OCI-LY3 (cell line): ENCODE data around the gene TAF11L11.
"Not testable (repeated sequence)": the region's sequence is repeated elsewhere in the genome, so short reads cannot be mapped to it uniquely, and the experiment has no call there.

Experiments used
- H2AFZ ChIP-seq: fragments of 200-600, 300-600 bp; shearing (Covaris generic); 2 replicates; pipeline ENCODE4 v1.6.0; 2014; ENCODE audit warnings: antibody characterized with exemption, low read depth, low read length
- H3K27ac ChIP-seq: fragments of 200-600, 300-600 bp; sonication (generic); 2 replicates; pipeline ENCODE4 v1.5.1; 2014; ENCODE audit warnings: mild to moderate bottlenecking, low read length, moderate library complexity, mixed read lengths
- H3K27me3 ChIP-seq: fragments of 200-600, 300-600 bp; sonication (generic); 2 replicates; pipeline ENCODE4 v1.6.1; 2014; ENCODE audit warnings: low read depth, low read length, mixed read lengths
- H3K36me3 ChIP-seq: fragments of 200-600, 300-600 bp; sonication (generic); replicated peaks from 2 replicates; pipeline ENCODE3; 2014; ENCODE audit warnings: low read depth, low read length, mixed read lengths
- H3K4me1 ChIP-seq: fragments of 300-600, 200-600 bp; sonication (generic); 2 replicates; pipeline ENCODE4 v1.6.1; 2014; ENCODE audit warnings: low read length, mixed read lengths
- H3K4me2 ChIP-seq: fragments of 200-600, 300-600 bp; sonication (generic); 2 replicates; pipeline ENCODE4 v1.6.1; 2014; ENCODE audit warnings: low read length, mixed read lengths
- H3K4me3 ChIP-seq: fragments of 300-600, 200-600 bp; sonication (generic); 2 replicates; pipeline ENCODE4 v1.5.1; 2014; ENCODE audit warnings: antibody characterized with exemption, mild to moderate bottlenecking, low read length, moderate library complexity
- H3K79me2 ChIP-seq: fragments of 300-600, 200-600 bp; shearing (Covaris generic); 2 replicates; pipeline ENCODE4 v1.6.1; 2014; ENCODE audit warnings: mild to moderate bottlenecking, low read length, mixed read lengths
- H3K9ac ChIP-seq: fragments of 300-600, 200-600 bp; shearing (Covaris generic); 2 replicates; pipeline ENCODE4 v1.6.0; 2014; ENCODE audit warnings: mild to moderate bottlenecking, low read length, moderate library complexity
- H3K9me3 ChIP-seq: fragments of 200-600, 300-600 bp; shearing (Covaris generic); 2 replicates; pipeline ENCODE4 v1.6.1; 2014; ENCODE audit warnings: low read length, mixed read lengths; ENCODE audit not compliant: insufficient read depth
- H4K20me1 ChIP-seq: fragments of 200-600, 300-600 bp; sonication (generic); 2 replicates; pipeline ENCODE4 v1.6.1; 2016; ENCODE audit warnings: low read length, mixed read lengths; ENCODE audit not compliant: insufficient read depth
- CTCF ChIP-seq: fragments of 200-600, 300-600 bp; sonication (generic); IDR thresholded peaks from 2 replicates; pipeline ENCODE4 v1.5.1; 2014; ENCODE audit warnings: antibody characterized with exemption, low read length, low read depth
- EZH2phosphoT487 ChIP-seq: fragments of 200-600 bp; shearing (Covaris generic); IDR thresholded peaks from 2 replicates; pipeline ENCODE4 v1.6.1; 2018; ENCODE audit warnings: antibody characterized with exemption, mixed run types, low read depth

Gene TAF11L11

GRCh38 chr5:17603880-17604279 is at the start of gene TAF11L11:
TAF11L11 (plus strand) TSS chr5:17604183.
- not testable (repeated sequence) for H3K4me3 ChIP-seq, H3K4me2 ChIP-seq, H3K9me3 ChIP-seq, H3K79me2 ChIP-seq, H3K27me3 ChIP-seq, H4K20me1 ChIP-seq, H3K36me3 ChIP-seq, H2AFZ ChIP-seq, H3K9ac ChIP-seq, H3K4me1 ChIP-seq, H3K27ac ChIP-seq

GRCh38 chr5:17585658-17586057 is 18.3 kb upstream of the TAF11L11 start, which contains the start of gene TAF11L7:
TAF11L7 (minus strand) TSS chr5:17585758.
- H3K36me3 ChIP-seq, H3K79me2 ChIP-seq, H3K27me3 ChIP-seq, H3K9ac ChIP-seq, H3K4me1 ChIP-seq, H4K20me1 ChIP-seq, H3K9me3 ChIP-seq, H3K27ac ChIP-seq, H2AFZ ChIP-seq, H3K4me2 ChIP-seq, H3K4me3 ChIP-seq: not testable (repeated sequence)

GRCh38 chr5:17590860-17591259 is 13.1 kb upstream of the TAF11L11 start, which contains the start of gene TAF11L8:
TAF11L8 (minus strand) TSS chr5:17590960.
- H3K4me3 ChIP-seq, H3K79me2 ChIP-seq, H3K36me3 ChIP-seq, H3K27ac ChIP-seq, H3K9ac ChIP-seq, H2AFZ ChIP-seq, H4K20me1 ChIP-seq, H3K4me2 ChIP-seq, H3K27me3 ChIP-seq, H3K4me1 ChIP-seq, H3K9me3 ChIP-seq: not testable (repeated sequence)

GRCh38 chr5:17594255-17594654 is 9.7 kb upstream of the TAF11L11 start, which contains the start of gene TAF11L9:
TAF11L9 (minus strand) TSS chr5:17594394.
- not testable (repeated sequence) for H4K20me1 ChIP-seq, H3K36me3 ChIP-seq, H3K9ac ChIP-seq, H3K27ac ChIP-seq, H3K9me3 ChIP-seq, H3K79me2 ChIP-seq, H3K27me3 ChIP-seq, H3K4me1 ChIP-seq, H2AFZ ChIP-seq, H3K4me3 ChIP-seq, H3K4me2 ChIP-seq

GRCh38 chr5:17597728-17598127 is 6.3 kb upstream of the TAF11L11 start, which contains the start of gene TAF11L10:
TAF11L10 (minus strand) TSS chr5:17597828.
- H3K4me2 ChIP-seq, H2AFZ ChIP-seq, H3K79me2 ChIP-seq, H3K9ac ChIP-seq, H3K4me3 ChIP-seq, H3K27ac ChIP-seq, H3K36me3 ChIP-seq, H3K9me3 ChIP-seq, H3K27me3 ChIP-seq, H3K4me1 ChIP-seq, H4K20me1 ChIP-seq: not testable (repeated sequence)

- Histone ChIP-seq H3K9ac (no peak overlapping the region), H3K4me2 (no peak overlapping the region), H3K27me3 (no peaks in the 10 kb centered on the region), H3K27ac (no peak overlapping the region), H4K20me1 (no peaks in the 10 kb centered on the region), H2AFZ (no peak overlapping the region), H3K36me3 (no peaks in the 10 kb centered on the region), H3K4me3 (no peak overlapping the region), H3K9me3 (no peaks in the 10 kb centered on the region), H3K4me1 (no peaks in the 10 kb centered on the region), H3K79me2 (no peaks in the 10 kb centered on the region)
- TF ChIP-seq EZH2phosphoT487 (no peak), CTCF (no peak)
Measured at GRCh38 chr5:17604951-17605350, 968 bp downstream of the TAF11L11 start.

GRCh38 chr5:17607461-17607860 is 3.5 kb downstream of the TAF11L11 start:
- not testable (repeated sequence) for H3K79me2 ChIP-seq, H3K4me3 ChIP-seq, H3K36me3 ChIP-seq, H3K4me2 ChIP-seq, H3K4me1 ChIP-seq, H3K27me3 ChIP-seq, H3K9ac ChIP-seq, H3K9me3 ChIP-seq, H2AFZ ChIP-seq, H4K20me1 ChIP-seq, H3K27ac ChIP-seq

GRCh38 chr5:17610092-17610491 is 6.1 kb downstream of the TAF11L11 start, which contains the start of gene TAF11L12:
TAF11L12 (plus strand) TSS chr5:17610392.
- not testable (repeated sequence) for H3K4me3 ChIP-seq, H4K20me1 ChIP-seq, H3K9ac ChIP-seq, H2AFZ ChIP-seq, H3K27ac ChIP-seq, H3K4me2 ChIP-seq, H3K4me1 ChIP-seq, H3K79me2 ChIP-seq, H3K36me3 ChIP-seq, H3K27me3 ChIP-seq, H3K9me3 ChIP-seq
